HG02943 (cell line): ENCODE measurements around the gene NDST1.

Experiments
- ATAC-seq: cut with Tn5 transposase; IDR thresholded peaks from one replicate; pipeline ENCODE4 v1.9.1; 2021; ENCODE audit warnings: mild to moderate bottlenecking, low read depth, moderate library complexity; ENCODE audit not compliant: unreplicated experiment

Gene NDST1

DNA sequence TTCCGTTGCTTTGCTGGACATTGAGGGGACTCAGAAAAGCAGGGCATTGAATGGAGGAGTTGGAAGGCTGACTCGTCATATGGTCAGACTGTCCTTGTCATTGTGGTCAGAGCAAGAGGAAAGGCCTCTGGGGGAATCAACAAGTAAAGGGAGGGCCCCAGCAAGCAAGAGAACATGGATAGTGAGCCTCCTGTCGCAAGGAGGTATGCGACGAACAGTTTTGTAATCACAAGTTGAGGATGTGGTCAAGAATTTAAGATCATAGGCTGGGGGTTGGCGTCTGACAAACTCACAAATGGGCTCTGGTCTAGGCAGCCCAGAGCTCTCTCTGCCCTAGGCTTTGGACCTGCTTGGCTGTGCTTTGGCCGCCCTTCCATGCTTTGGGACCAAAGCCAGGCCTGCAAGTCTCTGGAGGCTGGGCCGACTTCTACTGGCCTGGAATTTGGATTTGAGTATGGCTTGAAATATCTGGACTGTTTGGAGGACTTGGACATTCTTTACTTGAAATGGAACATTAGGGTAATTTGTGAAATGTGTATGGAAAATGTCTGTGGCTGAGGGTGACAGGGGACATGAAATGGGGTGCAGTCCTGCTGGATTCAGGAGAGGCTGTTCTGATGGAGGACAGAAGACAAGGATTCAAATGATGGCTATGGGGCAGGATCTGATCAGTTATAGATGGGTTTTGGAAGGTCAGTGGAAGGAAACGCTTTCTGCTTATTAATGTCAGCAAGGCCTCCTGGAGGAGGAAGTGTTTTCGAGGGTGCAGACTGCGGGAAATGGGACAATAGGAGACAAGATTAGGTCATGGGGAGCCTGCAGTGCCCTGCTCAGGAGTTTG lies 19.2 kb upstream of the NDST1 start:
- no peak for ATAC-seq

DNA sequence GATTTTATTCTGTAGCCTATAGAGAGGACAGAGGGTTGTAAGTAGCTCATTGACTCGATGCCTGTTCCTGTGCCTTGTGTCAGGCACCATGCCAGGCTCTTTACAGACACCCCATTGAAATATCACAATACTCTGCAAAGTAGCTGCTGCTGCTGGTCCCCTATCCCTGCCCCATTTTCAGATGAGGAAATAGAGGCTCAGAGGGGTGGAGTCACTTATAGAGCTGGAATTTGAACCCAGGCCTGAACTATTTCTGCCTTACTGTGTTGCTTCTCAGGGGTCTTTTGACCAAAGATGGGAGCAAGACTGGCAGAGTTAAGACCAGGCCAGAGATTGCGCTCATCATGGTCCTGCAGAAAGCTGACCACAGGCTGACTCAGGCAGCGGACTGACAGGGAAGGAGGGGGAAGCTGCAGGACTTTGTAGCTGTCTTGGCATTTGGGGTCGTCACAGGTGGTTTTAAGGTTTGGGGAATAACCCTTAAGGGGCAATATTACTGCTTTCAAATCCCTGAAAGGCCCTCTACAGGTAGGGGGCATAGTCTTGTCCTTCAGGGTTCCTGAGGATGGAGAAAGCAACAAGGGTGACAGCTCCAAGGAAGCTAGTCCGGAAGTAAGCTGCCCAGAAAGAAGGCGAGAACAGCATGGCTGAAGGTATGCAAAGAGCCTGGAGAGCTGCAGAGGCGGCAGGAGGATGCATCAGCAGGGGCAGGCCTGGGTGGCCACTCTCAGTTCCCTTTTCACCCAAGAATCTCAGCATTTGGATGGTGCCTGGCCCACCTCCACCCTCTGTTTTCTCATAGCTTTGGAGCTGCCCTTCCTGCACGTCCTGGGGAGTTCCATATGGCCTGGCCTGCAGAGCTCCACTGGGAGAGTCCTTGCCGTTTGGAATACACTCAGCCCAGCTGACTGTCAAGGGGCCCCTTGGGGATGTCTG lies 18.3 kb upstream of the NDST1 start:
- peak; percentile 79 for ATAC-seq

DNA sequence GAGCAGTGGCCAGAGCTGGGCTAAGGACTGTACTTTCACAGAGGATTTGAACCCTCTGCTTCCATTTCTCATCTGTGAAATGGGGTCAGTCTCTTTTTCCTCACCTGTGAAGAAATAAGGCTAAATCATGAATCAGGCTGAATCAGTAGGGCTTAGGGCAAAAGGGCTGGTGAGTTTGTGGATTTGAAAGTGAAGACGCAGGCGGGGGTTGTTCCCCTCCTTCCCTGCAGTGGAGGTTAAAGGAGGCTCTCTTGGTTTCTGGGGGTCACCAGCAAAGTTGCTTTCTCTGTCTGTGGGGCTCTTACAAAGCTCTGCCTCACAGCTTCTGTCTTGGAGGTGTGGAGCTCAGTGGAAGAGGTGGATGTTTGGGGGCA lies 17.6 kb upstream of the NDST1 start:
- ATAC-seq, result no peak

DNA sequence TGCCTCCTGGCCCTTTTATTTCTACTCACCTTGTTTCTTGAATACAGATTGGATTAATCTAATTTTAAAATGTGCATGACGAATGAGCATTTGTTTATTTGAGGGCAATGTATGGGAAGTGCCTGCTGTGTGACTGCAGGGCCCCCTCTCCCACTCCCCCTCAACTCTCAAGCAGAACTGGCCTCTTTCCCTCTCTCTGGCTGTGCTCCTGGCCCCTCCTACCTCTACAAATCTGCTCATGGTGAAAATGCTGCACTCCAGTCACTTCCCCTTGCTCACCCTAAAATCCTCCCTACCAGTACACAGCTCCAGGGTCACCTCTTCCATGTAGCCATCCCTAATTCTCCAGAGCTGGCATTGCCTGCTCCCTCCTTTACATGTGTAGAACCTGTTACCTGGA lies 17.2 kb upstream of the NDST1 start:
- ATAC-seq, result no peak

DNA sequence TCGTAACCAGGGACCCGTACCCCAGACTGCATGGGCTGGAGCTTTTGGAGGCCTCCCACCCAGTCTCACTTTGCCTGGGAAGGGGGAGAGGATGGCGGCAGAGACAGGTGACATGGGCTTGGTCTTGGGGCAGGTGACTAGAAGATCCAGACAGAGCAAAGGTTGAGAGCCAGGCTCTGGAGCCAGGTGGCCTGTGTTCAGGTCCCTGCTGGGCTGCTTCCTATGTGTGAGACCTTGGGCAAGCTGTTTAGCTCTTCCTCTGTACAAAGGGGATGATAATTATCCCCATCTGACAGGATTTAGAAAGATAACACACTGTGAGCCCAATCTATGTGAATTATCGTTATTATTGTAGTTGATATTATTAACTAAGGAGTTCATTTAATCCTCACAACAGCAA lies 16.1 kb upstream of the NDST1 start:
- no peak for ATAC-seq

GRCh38 chr5:150492621-150493020 lies 15.3 kb upstream of the NDST1 start:
- no peak for ATAC-seq

- ATAC-seq, result no peak
Observed at GRCh38 chr5:150496098-150496497, 11.8 kb upstream of the NDST1 start.

- ATAC-seq, result no peak
Observed at GRCh38 chr5:150496534-150496933, 11.4 kb upstream of the NDST1 start.

GRCh38 chr5:150497274-150497988 lies 10.5 kb upstream of the NDST1 start:
- ATAC-seq, result no peak

- ATAC-seq, result no peak
Observed at GRCh38 chr5:150497989-150498317, 10.0 kb upstream of the NDST1 start.

DNA sequence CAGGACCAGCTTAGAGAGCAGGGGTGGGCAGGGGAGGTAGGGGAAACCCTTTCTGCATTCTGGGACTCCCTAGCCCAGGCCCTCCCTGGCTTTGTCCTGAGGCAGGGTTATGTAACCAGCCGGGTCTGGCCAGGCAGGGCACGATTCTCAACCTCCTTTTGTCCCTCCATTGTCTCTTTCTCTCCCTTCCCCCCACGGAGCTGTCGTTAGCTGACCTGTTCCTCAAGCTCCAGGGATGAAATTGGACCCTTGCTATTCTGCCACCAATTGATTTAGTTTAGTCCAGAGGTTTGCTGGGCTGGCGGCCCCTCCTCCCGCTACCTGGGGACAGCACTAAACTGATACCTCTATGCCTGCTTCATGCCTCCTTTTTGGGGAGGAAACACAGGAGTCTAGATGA lies 9.4 kb upstream of the NDST1 start:
- no peak for ATAC-seq

DNA sequence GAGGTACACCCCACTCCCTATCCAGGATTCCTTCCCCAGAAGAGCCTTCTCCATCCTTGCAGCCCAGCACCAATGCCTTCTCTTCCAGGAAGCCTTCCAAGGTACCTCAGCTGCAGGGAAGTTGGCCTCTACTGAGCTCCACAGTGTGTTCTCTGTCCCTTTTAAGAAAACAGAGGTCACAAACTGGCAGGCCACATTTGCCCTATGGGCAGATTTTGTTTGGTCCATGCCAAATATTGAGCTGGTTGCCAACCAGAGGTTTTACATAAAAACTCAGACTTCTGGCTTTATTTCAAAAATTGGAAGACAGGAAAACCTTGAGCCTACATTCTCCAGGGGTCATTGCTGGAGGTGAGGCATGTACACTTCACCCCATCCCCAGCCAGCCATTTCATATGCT lies 9.0 kb upstream of the NDST1 start:
- no peak for ATAC-seq

GRCh38 chr5:150499437-150499956 lies 8.4 kb upstream of the NDST1 start:
- ATAC-seq, result no peak

DNA sequence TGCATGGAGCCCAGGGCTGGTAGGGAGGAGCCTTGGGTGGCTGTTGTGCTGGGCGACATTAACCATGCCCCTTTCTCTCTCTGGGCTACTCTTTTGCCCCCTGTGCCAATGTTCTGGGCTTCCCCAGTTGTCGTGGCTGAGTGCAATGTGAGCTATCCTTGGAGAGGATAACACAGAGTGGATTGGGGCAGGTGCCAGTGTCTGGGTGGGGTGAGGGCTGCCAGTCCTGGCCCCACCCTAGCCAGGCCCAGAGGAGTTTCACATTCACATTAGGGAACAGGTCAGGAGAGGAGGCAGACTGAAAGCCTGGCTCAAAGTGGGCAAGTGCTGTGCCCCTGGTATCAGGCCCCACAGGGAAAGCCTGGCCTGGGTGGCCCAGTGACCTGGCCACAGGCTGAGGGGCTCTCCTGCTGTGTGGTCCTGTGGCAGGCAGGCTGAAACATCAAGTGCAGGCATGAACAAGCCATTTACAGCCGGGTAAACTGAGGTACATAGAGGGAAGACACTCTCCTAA lies 7.5 kb upstream of the NDST1 start:
- ATAC-seq, result no peak

DNA sequence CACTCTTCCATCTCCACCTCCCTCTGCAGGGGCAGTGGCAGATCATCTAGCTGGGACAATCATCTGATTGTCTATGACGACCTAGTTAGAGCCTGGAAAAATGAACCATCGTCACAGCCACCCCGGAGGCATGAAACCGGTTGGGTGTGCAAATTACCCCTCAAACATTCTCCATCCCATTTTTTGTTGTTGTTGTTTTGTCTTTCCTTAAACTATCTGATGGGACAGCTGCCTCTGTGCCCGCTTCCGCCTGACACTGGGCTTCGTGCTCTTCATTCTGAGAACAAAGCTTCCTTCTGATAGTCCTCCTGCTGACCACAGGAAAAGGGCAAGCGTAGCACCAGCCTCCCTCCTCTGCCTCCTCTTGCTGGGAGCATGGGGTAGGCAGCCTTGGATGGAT lies 7.0 kb upstream of the NDST1 start:
- no peak for ATAC-seq

DNA sequence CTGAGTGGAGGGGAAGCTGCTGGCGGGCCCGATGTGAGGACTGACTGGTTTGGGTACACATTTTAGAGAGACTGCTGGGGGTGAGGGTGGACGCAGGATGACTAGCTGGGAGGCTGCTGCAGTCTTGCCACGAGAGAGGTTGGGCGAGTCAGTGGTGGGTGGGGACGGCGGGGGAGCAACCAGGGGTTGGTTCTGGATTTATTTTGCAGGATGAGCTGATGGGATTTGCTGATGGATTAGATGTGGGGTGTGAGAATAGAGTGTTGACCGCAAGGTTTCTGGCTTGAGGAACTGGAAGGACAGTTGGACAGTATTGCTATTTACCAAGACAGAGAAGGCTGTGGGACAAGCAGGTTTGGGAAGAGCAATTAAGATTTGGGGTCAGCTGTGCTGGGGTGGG lies 5.8 kb upstream of the NDST1 start:
- no peak for ATAC-seq

DNA sequence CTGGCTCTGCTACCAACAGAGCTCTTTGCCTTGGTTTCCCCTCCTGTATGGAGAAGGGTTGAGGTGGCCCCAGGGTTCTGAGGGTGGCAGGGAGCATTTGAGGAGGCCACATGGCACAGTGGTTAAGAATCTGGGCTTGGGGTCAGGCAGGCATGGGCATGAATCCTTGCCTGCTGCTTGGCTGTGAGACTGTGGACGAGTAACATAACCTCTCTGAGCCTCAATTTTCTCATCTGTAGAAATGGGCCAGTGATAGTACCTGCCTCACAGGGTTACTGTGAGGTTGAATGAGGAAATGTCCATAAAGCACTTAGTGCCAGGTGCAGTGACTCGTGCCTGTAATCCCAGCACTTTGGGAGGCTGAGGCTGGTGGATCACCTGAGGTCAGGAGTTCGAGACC lies 5.1 kb upstream of the NDST1 start:
- no peak for ATAC-seq

GRCh38 chr5:150503386-150503785 lies 4.5 kb upstream of the NDST1 start:
- no peak for ATAC-seq

GRCh38 chr5:150503977-150504620 lies 3.8 kb upstream of the NDST1 start:
- ATAC-seq, result no peak

- ATAC-seq, result no peak
Observed at GRCh38 chr5:150505041-150505511, 2.9 kb upstream of the NDST1 start.
